H9 (cell line): ENCODE results near the gene LPGAT1. TPM values are rescaled to one million over a fixed set of nuclear protein-coding genes. Genes with fewer than 3 reads are reported as not detected.

Source experiments
- DNase-seq: peaks from one replicate; pipeline ENCODE4 v3.0.0-alpha.2; 2017
- H2AFZ ChIP-seq: one replicate; pipeline ENCODE4 v1.6.1; 2013; ENCODE audit warnings: mild to moderate bottlenecking, low read length, control low read depth, moderate library complexity
- H2AK5ac ChIP-seq: 2 replicates; pipeline ENCODE4 v1.6.1; 2013; ENCODE audit warnings: low read length, control low read depth, mixed read lengths; ENCODE audit not compliant: insufficient read length
- H2BK120ac ChIP-seq: one replicate; pipeline ENCODE4 v1.6.1; 2013; ENCODE audit warnings: low read depth, mild to moderate bottlenecking, low read length, control low read depth, inconsistent platforms; ENCODE audit not compliant: poor library complexity, severe bottlenecking
- H2BK12ac ChIP-seq: 2 replicates; pipeline ENCODE4 v1.6.1; 2013; ENCODE audit warnings: low read length, control low read depth, mixed read lengths, low read depth; ENCODE audit not compliant: insufficient read length
- H2BK15ac ChIP-seq: 2 replicates; pipeline ENCODE4 v1.6.1; 2013; ENCODE audit warnings: low read depth, low read length, control low read depth
- H2BK20ac ChIP-seq: one replicate; pipeline ENCODE4 v1.6.1; 2013; ENCODE audit warnings: low read depth, mild to moderate bottlenecking, low read length, control low read depth, inconsistent platforms; ENCODE audit not compliant: poor library complexity, severe bottlenecking
- H2BK5ac ChIP-seq: 2 replicates; pipeline ENCODE4 v1.6.1; 2013; ENCODE audit warnings: low read length, control low read depth, mixed read lengths; ENCODE audit not compliant: insufficient read length
- H3K14ac ChIP-seq: 2 replicates; pipeline ENCODE4 v1.6.1; 2013; ENCODE audit warnings: low read length, control low read depth; ENCODE audit not compliant: insufficient read depth
- H3K18ac ChIP-seq: 2 replicates; pipeline ENCODE4 v1.6.1; 2013; ENCODE audit warnings: low read depth, mild to moderate bottlenecking, mixed read lengths, low read length, control low read depth; ENCODE audit not compliant: insufficient read length
- H3K23ac ChIP-seq: 2 replicates; pipeline ENCODE4 v1.6.1; 2013; ENCODE audit warnings: low read length, control low read depth, mixed read lengths, low read depth; ENCODE audit not compliant: insufficient read length
- H3K23me2 ChIP-seq: 2 replicates; pipeline ENCODE4 v1.6.1; 2013; ENCODE audit warnings: low read depth, mild to moderate bottlenecking, mixed read lengths, low read length, control low read depth; ENCODE audit not compliant: insufficient read length, poor library complexity, severe bottlenecking
- H3K27ac ChIP-seq: 2 replicates; pipeline ENCODE4 v1.5.1; 2013; ENCODE audit warnings: low read length, control low read depth, mixed read lengths, low read depth; ENCODE audit not compliant: insufficient read length
- H3K27me3 ChIP-seq: 2 replicates; pipeline ENCODE4 v1.6.1; 2013; ENCODE audit warnings: low read length, control low read depth, inconsistent platforms; ENCODE audit not compliant: insufficient read depth
- H3K4ac ChIP-seq: 2 replicates; pipeline ENCODE4 v1.6.1; 2013; ENCODE audit warnings: low read depth, mild to moderate bottlenecking, control low read depth, inconsistent platforms, low read length, moderate library complexity
- H3K4me1 ChIP-seq: 2 replicates; pipeline ENCODE4 v1.6.1; 2013; ENCODE audit warnings: low read length, control low read depth, inconsistent platforms; ENCODE audit not compliant: insufficient read depth
- H3K4me2 ChIP-seq: 2 replicates; pipeline ENCODE4 v1.6.1; 2013; ENCODE audit warnings: low read length, control low read depth, mixed read lengths; ENCODE audit not compliant: insufficient read length, insufficient read depth
- H3K56ac ChIP-seq: 2 replicates; pipeline ENCODE4 v1.6.1; 2013; ENCODE audit warnings: low read depth, mild to moderate bottlenecking, mixed read lengths, low read length, control low read depth; ENCODE audit not compliant: insufficient read length
- H3K79me1 ChIP-seq: 2 replicates; pipeline ENCODE4 v1.6.1; 2013; ENCODE audit warnings: low read depth, mild to moderate bottlenecking, moderate library complexity, low read length, control low read depth, inconsistent platforms; ENCODE audit not compliant: insufficient read depth, poor library complexity, severe bottlenecking
- H3K79me2 ChIP-seq: 2 replicates; pipeline ENCODE4 v1.6.1; 2013; ENCODE audit warnings: low read length, control low read depth, inconsistent platforms; ENCODE audit not compliant: insufficient read depth
- H3K9ac ChIP-seq: 2 replicates; pipeline ENCODE4 v1.6.1; 2013; ENCODE audit warnings: low read length, control low read depth, mixed read lengths; ENCODE audit not compliant: insufficient read length; ENCODE audit errors: extremely low read depth
- H3K9me3 ChIP-seq: one replicate; pipeline ENCODE4 v1.6.1; 2013; ENCODE audit warnings: low read depth, low read length, inconsistent platforms; ENCODE audit not compliant: control insufficient read depth
- H3T11ph ChIP-seq: one replicate; pipeline ENCODE4 v1.6.1; 2013; ENCODE audit warnings: mild to moderate bottlenecking, low read length, control low read depth, inconsistent platforms
- H4K20me1 ChIP-seq: one replicate; pipeline ENCODE4 v1.6.1; 2013; ENCODE audit not compliant: control insufficient read depth, insufficient read length, insufficient read depth
- H4K5ac ChIP-seq: 2 replicates; pipeline ENCODE4 v1.6.1; 2013; ENCODE audit warnings: low read depth, mild to moderate bottlenecking, mixed read lengths, low read length, control low read depth; ENCODE audit not compliant: insufficient read length
- H4K8ac ChIP-seq: replicated peaks from 2 replicates; pipeline ENCODE4 v1.6.1; 2013; ENCODE audit warnings: low read length, control low read depth, mixed read lengths, low read depth; ENCODE audit not compliant: insufficient read length
- H4K91ac ChIP-seq: 2 replicates; pipeline ENCODE4 v1.6.1; 2013; ENCODE audit warnings: low read depth, mild to moderate bottlenecking, moderate library complexity, mixed read lengths, low read length, control low read depth; ENCODE audit not compliant: insufficient read length
- H3K27ac Mint-ChIP-seq, 3 experiments: 2 replicates in 2 of 3; 3 replicates in 1 of 3; pipeline ENCODE4 v1.8.0; 2020 to 2021; ENCODE audit warnings: mixed read lengths in 3 of 3, mild to moderate bottlenecking in 1 of 3, moderate library complexity in 1 of 3
- H3K27me3 Mint-ChIP-seq: 2 replicates; pipeline ENCODE4 v1.8.0; 2021; ENCODE audit warnings: low read depth, mild to moderate bottlenecking, moderate library complexity, mixed read lengths
- H3K36me3 Mint-ChIP-seq, 3 experiments: 2 replicates in 2 of 3; 3 replicates in 1 of 3; pipeline ENCODE4 v1.8.0; 2020 to 2021; ENCODE audit warnings: low read depth in 3 of 3, mixed read lengths in 3 of 3; ENCODE audit not compliant: insufficient read depth in 1 of 3
- H3K4me1 Mint-ChIP-seq, 2 experiments: 2 replicates each; pipeline ENCODE4 v1.8.0; 2020; ENCODE audit warnings: mixed read lengths in 2 of 2
- H3K4me3 Mint-ChIP-seq, 2 experiments: 2 replicates in 1 of 2; 3 replicates in 1 of 2; pipeline ENCODE4 v1.8.0; 2020 to 2021; ENCODE audit warnings: mild to moderate bottlenecking in 2 of 2, mixed read lengths in 2 of 2, moderate library complexity in 1 of 2
- H3K9me3 Mint-ChIP-seq, 2 experiments: 2 replicates in 1 of 2; 3 replicates in 1 of 2; pipeline ENCODE4 v1.8.0; 2020; ENCODE audit warnings: mild to moderate bottlenecking in 2 of 2, mixed read lengths in 2 of 2, moderate library complexity in 1 of 2
- CTCF ChIP-seq: fragments of 200-600 bp; sonication (generic); conservative IDR thresholded peaks from 3 replicates; pipeline ENCODE4 v1.8.0; 2021; ENCODE audit warnings: antibody characterized with exemption, mild to moderate bottlenecking
- WGBS: extraction: QIAGEN DNeasy Blood & Tissue Kit; methylation state at CpG from one replicate; pipeline ENCODE4 v1.1.7; 2013; ENCODE audit warnings: missing lambda C conversion rate, low lambda C conversion rate, mixed read lengths; ENCODE audit not compliant: insufficient read length; ENCODE audit errors: extremely low coverage; 5-methylcytosine and 5-hydroxymethylcytosine counted together
- total RNA-seq: library from RNA; stranded (reverse); gene quantifications from 2 replicates; pipeline ENCODE4 v1.2.1, GENCODE V29; 2021

LPGAT1 gene
- total RNA-seq, 1 experiment from 2014 or later: 12.2 TPM

DNA sequence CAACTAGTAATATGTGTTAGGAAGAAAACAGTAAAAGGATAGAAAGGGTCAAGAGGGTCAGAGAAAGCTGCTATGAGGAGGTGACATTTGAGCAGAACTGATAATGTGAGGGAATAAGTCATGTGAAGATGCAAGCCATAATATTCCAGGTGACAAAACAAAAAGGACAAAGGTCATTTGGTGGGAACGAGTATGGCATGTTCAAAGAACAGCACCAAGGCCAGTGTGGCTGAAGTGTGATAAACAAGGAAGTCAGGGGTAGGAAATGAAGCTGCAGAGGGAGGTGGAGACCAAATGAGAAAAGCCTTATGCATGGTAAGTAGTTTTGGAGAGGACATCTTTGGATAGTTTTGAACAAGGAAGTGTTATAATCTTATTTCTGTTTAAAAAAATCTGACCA, 46.7 kb downstream of the LPGAT1 start:
- Histone ChIP-seq H4K8ac (no peak overlapping the region), H2BK15ac (no peak overlapping the region), H3K56ac (no peak overlapping the region), H3K4me2 (no peak overlapping the region), H3K9ac (no peak overlapping the region), H3T11ph (no peak overlapping the region), H4K91ac (no peak overlapping the region), H2BK20ac (no peak overlapping the region), H2BK120ac (no peak overlapping the region), H3K79me2 (no peaks in the 10 kb centered on the region), H3K9me3 (no peaks in the 10 kb centered on the region), H2AK5ac (no peak overlapping the region), H3K4ac (no peak overlapping the region), H3K27me3 (no peaks in the 10 kb centered on the region), H4K5ac (no peak overlapping the region), H2BK12ac (no peak overlapping the region), H3K27ac (no peak overlapping the region), H3K4me1 (no peaks in the 10 kb centered on the region), H3K23ac (no peak overlapping the region), H4K20me1 (no peaks in the 10 kb centered on the region), H3K14ac (no peak overlapping the region), H2BK5ac (no peak overlapping the region), H2AFZ (no peak overlapping the region), H3K79me1 (no peaks in the 10 kb centered on the region), H3K18ac (no peak overlapping the region), H3K23me2 (no peaks in the 10 kb centered on the region)
- WGBS: no CpG with 5 or more reads among the region's 1 CpG
- no peak for DNase-seq
- peaks cover 0 to 4% (median 0%) of the 10 kb centered on the region in 3 experiments; a peak in 1 of 7 replicates for H3K36me3 Mint-ChIP-seq
- no peaks in the 10 kb centered on the region for H3K27me3 Mint-ChIP-seq
- no peaks in the 10 kb centered on the region for H3K4me1 Mint-ChIP-seq
- H3K27ac Mint-ChIP-seq: peak overlapping the region in 1 of 3 experiments; percentile 80; a peak in 3 of 7 replicates
- TF ChIP-seq CTCF: no peak
- H3K9me3 Mint-ChIP-seq: no peaks in the 10 kb centered on the region
- H3K4me3 Mint-ChIP-seq: no peak overlapping the region
